ENCODE measurements around the gene OAS3.
"Not testable (repeated sequence)": the region's sequence is repeated elsewhere in the genome, so short reads cannot be mapped to it uniquely, and the experiment has no call there.

The OAS3 gene

GRCh38 chr12:112927475-112927874, 10.8 kb upstream of the OAS3 start:
- DNase-seq (ENCODE audit: low spot score), result no peak

- no peak for DNase-seq (ENCODE audit: low spot score)
Observed at GRCh38 chr12:112927925-112928324, 10.3 kb upstream of the OAS3 start.

DNA sequence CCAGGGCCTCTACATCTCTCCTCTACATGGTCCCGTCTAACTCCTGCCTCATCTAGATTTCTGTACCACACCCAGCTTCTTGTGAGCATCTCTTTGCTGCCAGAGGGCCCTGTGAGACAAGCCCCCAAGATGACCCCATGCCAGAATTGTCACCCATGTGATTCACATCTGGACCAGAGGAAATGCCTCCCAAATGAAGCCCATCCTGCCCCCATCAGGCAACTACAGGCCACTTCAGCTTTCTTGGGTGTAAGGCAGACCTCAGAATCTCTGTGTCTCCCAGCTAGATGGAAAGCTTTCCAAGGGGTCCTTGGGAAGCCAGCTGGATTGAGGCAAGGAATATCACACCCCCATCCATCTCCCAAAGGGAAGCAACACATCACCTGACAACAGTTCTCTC, 9.3 kb upstream of the OAS3 start:
- DNase-seq (ENCODE audit: low spot score), result no peak

- no peak for DNase-seq (ENCODE audit: low spot score)
Observed at GRCh38 chr12:112929715-112930114, 8.6 kb upstream of the OAS3 start.

DNA sequence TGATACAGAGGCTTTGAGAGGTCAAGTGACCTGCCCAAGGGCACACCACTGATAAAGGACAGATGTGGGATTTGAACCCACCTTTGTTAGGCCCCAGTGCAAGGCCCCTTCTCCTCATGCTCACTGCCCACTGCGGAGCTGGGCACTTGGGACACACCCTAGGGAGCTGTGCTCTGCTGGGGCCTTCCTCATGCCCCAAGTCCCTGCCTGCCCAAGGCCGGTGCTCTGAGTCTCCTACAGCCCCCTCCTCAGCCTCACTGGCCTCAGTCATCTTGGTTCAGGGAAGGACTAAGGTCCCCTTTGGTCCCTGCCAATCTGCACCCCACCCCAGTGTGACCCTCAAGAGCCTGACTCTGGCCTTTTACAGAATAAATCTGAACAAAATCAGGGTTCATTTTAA, 7.9 kb upstream of the OAS3 start:
- no peak for DNase-seq (ENCODE audit: low spot score)

DNA sequence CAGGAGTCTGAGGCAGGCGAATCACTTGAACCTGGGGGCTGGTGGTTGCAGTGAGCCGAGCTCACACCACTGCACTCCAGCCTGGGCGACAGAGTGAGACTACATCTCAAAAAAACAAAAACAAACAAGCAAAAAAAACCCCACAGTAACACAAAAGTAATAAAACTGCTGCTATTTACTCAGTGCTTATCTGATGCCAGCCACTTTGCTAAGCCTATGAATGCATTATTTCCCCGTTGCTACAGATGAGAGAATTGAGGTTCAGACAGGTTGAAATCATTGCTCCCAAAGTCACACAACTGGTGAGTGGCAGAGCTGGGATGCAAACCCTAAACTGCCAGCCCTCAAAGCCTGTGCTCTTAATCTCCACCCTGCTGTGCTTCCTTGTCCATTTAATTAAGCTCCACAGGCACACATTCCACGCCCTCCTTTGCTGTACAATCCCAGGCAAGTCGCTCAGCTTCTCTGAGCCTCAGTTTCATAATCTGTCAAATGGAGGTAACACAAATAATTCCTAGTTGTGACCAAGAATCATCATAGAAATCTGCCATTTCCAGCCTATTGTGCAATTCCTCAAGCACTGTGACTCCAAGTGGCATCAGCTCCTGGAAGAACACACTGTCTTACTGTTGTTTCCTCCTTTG, 5.7 kb upstream of the OAS3 start:
- DNase-seq (ENCODE audit: low spot score), result no peak

DNA sequence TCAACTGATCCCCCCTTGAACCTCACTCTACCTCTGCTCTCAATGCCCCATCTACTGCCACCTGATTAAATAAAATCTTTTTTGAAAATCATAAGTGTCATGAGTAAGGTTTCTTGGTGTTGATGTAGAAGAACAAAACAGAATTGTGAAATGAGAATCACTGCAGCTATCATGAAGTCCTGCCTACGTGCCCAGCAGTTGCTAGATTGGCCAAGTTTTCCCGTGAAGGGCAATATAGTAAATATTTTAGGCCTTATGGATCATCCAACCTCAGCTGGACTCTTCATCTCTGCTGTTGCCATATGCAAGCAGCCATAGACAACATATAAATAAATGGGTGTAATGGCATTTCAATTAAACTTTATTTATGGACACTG, 5.2 kb upstream of the OAS3 start:
- no peak for DNase-seq (ENCODE audit: low spot score)

- DNase-seq (ENCODE audit: low spot score), result no peak
Observed at GRCh38 chr12:112936264-112936663, 2.0 kb upstream of the OAS3 start.

DNA sequence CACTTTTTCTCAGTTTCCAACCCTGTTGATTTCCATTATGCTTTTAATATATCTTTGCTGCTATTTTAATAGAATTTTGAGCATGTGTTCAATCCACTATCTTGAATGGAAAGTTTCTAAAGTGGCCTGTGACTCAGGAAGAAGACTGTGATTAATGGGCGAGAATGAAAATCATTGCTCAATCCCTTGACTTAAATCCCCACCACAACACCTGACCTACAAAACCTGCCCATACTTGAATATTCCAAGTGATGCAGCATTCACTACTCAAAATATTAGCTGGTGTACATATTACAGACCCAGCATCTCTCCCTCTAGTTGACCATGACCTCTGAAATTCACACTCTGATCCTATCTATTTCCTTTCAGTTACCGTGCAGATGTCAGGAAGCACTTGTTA, 1.3 kb upstream of the OAS3 start:
- no peak for DNase-seq (ENCODE audit: low spot score)

- no peak for DNase-seq (ENCODE audit: low spot score)
Observed at GRCh38 chr12:112938751-112939150, 477 bp downstream of the OAS3 start.

- peak; percentile 11 for DNase-seq (ENCODE audit: low spot score)
Observed at GRCh38 chr12:112939761-112940381, 1.6 kb downstream of the OAS3 start.

GRCh38 chr12:112941528-112942335, 3.5 kb downstream of the OAS3 start:
- DNase-seq (ENCODE audit: low spot score), result no peak

DNA sequence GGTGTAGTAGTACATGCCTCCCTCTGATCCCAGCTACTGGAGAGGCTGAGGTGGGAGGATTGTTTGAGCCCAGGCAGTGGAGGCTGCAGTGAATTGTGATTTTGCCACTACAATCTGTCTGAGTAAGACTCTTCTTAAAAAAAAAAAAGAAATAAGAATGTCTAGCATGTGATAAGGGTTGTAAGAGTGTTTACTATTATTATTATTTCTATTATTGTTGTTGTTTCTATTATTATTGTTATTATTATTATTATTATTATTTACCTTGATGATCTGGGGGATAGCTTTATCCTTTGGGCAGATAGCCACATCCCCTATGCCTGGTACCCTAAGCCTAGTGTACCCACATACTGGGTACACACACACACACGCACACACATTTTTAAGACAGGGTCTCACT, 4.3 kb downstream of the OAS3 start:
- DNase-seq (ENCODE audit: low spot score), result no peak

GRCh38 chr12:112944024-112944690, 5.9 kb downstream of the OAS3 start:
- no peak for DNase-seq (ENCODE audit: low spot score)

- no peak for DNase-seq (ENCODE audit: low spot score)
Observed at GRCh38 chr12:112945515-112945914, 7.2 kb downstream of the OAS3 start.

DNA sequence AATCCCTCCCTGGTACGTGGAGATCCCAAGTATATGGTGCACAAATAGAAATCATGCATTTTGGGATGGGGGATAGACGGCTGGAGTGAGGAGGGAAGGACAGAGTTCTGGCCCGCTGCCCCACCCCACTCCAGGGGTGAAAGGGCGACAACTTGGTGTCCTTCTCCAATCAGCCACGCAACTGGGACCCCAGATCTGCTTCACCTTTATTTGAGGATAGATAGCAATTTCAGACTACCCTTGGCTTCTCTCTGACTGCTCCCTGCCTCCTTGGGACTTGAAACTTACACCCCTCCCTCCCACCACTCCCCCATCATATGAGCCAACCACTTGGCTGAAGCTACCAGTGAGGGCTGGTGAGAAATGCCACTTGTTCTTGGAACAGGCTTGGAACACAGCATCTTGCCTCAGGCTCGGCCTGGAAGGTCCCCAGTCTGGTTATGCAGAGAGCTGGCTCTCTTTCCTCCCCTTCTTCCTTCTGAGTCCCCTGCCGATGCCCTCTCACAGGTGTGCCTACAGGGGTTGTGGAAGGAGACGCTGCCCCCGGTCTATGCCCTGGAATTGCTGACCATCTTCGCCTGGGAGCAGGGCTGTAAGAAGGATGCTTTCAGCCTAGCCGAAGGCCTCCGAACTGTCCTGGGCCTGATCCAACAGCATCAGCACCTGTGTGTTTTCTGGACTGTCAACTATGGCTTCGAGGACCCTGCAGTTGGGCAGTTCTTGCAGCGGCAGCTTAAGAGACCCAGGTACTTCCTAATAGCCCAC, 8.1 kb downstream of the OAS3 start:
- DNase-seq (ENCODE audit: low spot score), result no peak

DNA sequence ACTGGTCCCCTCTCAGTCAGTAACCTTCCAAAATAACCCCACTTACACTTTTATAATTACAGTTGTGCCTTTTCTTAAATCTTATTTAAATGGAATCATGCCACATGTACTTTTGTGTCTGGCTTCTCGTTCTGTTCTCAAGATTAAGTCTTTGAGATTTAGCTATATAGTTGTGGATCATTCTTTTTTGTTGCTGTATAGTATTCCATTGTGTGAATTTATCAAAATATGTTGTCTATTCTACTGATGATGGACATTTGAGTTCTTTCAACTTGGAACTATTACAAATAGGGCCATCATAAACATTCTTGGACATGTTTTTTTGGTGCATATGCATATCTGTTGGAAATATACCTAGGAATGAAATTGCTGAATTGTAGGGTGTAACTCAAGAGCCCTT, 9.0 kb downstream of the OAS3 start:
- DNase-seq (ENCODE audit: low spot score), result no peak

DNA sequence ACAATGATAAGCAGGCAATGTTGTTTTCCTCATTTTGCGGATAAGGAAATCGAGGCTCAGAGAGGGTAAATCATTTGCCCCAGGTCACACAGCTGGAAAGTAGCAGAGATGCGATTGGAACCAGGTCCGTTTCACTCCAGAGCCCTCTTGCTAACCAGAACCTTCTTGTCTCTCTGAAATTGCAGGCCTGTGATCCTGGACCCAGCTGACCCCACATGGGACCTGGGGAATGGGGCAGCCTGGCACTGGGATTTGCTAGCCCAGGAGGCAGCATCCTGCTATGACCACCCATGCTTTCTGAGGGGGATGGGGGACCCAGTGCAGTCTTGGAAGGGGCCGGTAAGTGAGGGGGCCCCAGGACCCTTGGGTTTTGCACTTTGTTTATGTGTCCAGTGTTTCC, 9.5 kb downstream of the OAS3 start:
- no peak for DNase-seq (ENCODE audit: low spot score)

DNA sequence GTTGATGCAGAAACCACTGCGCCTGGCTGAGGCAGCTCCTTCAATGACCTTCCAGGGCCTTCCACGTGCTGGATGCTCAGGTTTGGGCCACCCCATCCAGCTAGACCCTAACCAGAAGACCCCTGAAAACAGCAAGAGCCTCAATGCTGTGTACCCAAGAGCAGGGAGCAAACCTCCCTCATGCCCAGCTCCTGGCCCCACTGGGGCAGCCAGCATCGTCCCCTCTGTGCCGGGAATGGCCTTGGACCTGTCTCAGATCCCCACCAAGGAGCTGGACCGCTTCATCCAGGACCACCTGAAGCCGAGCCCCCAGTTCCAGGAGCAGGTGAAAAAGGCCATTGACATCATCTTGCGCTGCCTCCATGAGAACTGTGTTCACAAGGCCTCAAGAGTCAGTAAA, 10.5 kb downstream of the OAS3 start:
- DNase-seq (ENCODE audit: low spot score), result no peak

GRCh38 chr12:112950701-112951100, 12.4 kb downstream of the OAS3 start:
- no peak for DNase-seq (ENCODE audit: low spot score)

DNA sequence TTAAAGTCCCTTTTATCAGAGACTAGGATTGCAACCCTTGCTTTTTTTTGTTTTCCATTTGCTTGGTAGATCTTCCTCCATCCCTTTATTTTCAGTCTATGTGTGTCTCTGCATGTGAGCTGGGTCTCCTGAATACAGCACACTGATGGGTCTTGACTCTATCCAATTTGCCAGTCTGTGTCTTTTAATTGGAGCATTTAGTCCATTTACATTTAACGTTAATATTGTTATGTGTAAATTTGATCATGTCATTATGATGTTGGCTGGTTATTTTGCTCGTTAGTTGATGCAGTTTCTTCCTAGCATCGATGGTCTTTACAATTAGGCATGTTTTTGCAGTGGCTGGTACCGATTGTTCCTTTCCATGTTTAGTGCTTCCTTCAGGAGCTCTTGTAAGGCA, 18.9 kb downstream of the OAS3 start:
- not testable (repeated sequence) for DNase-seq (ENCODE audit: low spot score)

- DNase-seq (ENCODE audit: low spot score), result no peak
Observed at GRCh38 chr12:112961074-112961473, 22.8 kb downstream of the OAS3 start.

Data from CD4-positive, alpha-beta T cell treated with Interleukin-2 at 100 ng/mL for 4 hours (primary cell).